Tibial nerve (tissue), 4 donors: Measurements from ENCODE around the gene CD180.

Experiments used
- CTCF ChIP-seq, 5 experiments: fragments of 200-600 bp in 3 of 5; fragments of 450-650 bp in 2 of 5; sonication (generic) in 3 of 5; IDR thresholded peaks; one replicate each; pipeline ENCODE4 v1.5.1; 2016 to 2019; ENCODE audit warnings: antibody characterized with exemption in 5 of 5, mild to moderate bottlenecking in 3 of 5, moderate library complexity in 2 of 5
- EP300 ChIP-seq, 2 donors: sonication (generic); formaldehyde crosslinking; IDR thresholded peaks; one replicate each; pipeline ENCODE4 v1.6.1; 2017; ENCODE audit warnings: antibody characterized with exemption in 2 of 2, mild to moderate bottlenecking in 1 of 2
- POLR2A ChIP-seq, 2 donors: fragments of 450-650 bp; IDR thresholded peaks; one replicate each; pipeline ENCODE4 v1.6.1; 2017; ENCODE audit warnings: antibody characterized with exemption in 2 of 2, mild to moderate bottlenecking in 2 of 2, moderate library complexity in 2 of 2

- no peak for TF ChIP-seq CTCF (IDR thresholded peaks at IDR 0.05)
- no peak for TF ChIP-seq POLR2A (IDR thresholded peaks at IDR 0.05)
- TF ChIP-seq EP300 (IDR thresholded peaks at IDR 0.05), result no peak
These were observed 46.8 kb upstream of the CD180 start for GRCh38 chr5:67243349-67243748.
